WTC11 (cell line): ENCODE data around the gene FAM221B. TPM values are rescaled to one million over a fixed set of nuclear protein-coding genes. Genes with fewer than 3 reads are reported as not detected.

Experiments
- ATAC-seq: fragments of 200-7000 bp; cut with Tn5 transposase; 2 replicates; pipeline ENCODE4 v1.10.0; 2021; ENCODE audit warnings: mild to moderate bottlenecking, moderate library complexity
- CTCF ChIA-PET: fragments of 300-600 bp; sonication (Branson Sonifier 250); formaldehyde crosslinking; loops from one replicate; lab custom pipeline; 2021; ENCODE audit warnings: antibody characterized with exemption; lab: Charles Lee
- POLR2A ChIA-PET: fragments of 350-600 bp; sonication (Branson Sonifier 250); formaldehyde crosslinking; loops from one replicate; lab custom pipeline; 2021; ENCODE audit warnings: antibody characterized with exemption; lab: Charles Lee
- DNase-seq: peaks from one replicate; pipeline ENCODE4 v3.0.0; 2021; ENCODE audit warnings: low spot score
- H3K27ac Mint-ChIP-seq: 2 replicates; pipeline ENCODE4 v1.8.0; 2021; ENCODE audit warnings: mixed read lengths
- H3K27me3 Mint-ChIP-seq: 2 replicates; pipeline ENCODE4 v1.8.0; 2021; ENCODE audit warnings: low read depth, mild to moderate bottlenecking, moderate library complexity, mixed read lengths
- H3K36me3 Mint-ChIP-seq: 2 replicates; pipeline ENCODE4 v1.8.0; 2021; ENCODE audit warnings: mixed read lengths
- H3K4me1 Mint-ChIP-seq: 2 replicates; pipeline ENCODE4 v1.8.0; 2022; ENCODE audit warnings: mixed read lengths
- H3K4me3 Mint-ChIP-seq: 2 replicates; pipeline ENCODE4 v1.8.0; 2021; ENCODE audit warnings: mild to moderate bottlenecking, moderate library complexity, mixed read lengths
- H3K9me3 Mint-ChIP-seq: 2 replicates; pipeline ENCODE4 v1.8.0; 2021; ENCODE audit warnings: mixed read lengths
- AFF4 ChIP-seq: sonication (generic); formaldehyde crosslinking; IDR thresholded peaks from 2 replicates; pipeline ENCODE4 v1.8.1; 2023; ENCODE audit warnings: mild to moderate bottlenecking, missing genetic modification reagents, borderline replicate concordance
- ATF1 ChIP-seq: sonication (generic); formaldehyde crosslinking; IDR thresholded peaks from 2 replicates; pipeline ENCODE4 v1.8.1; 2023; ENCODE audit warnings: mild to moderate bottlenecking, moderate library complexity, missing genetic modification reagents
- ATF2 ChIP-seq: sonication (generic); formaldehyde crosslinking; IDR thresholded peaks from 2 replicates; pipeline ENCODE4 v1.8.1; 2022; ENCODE audit warnings: low read depth, missing genetic modification reagents, borderline replicate concordance
- CTCF ChIP-seq: fragments of 200-600 bp; IDR thresholded peaks from 2 replicates; pipeline ENCODE4 v1.8.0; 2022; ENCODE audit warnings: antibody characterized with exemption
- E2F4 ChIP-seq: sonication (generic); formaldehyde crosslinking; IDR thresholded peaks from 2 replicates; pipeline ENCODE4 v1.8.1; 2022; ENCODE audit warnings: low read depth, mild to moderate bottlenecking, moderate library complexity, missing genetic modification reagents, borderline replicate concordance
- ESRRA ChIP-seq: sonication (generic); formaldehyde crosslinking; IDR thresholded peaks from 2 replicates; pipeline ENCODE4 v1.8.1; 2022; ENCODE audit warnings: mild to moderate bottlenecking, missing genetic modification reagents, borderline replicate concordance
- IRF2 ChIP-seq: sonication (generic); formaldehyde crosslinking; IDR thresholded peaks from 2 replicates; pipeline ENCODE4 v1.8.0; 2022; ENCODE audit warnings: low read depth, missing genetic modification reagents, borderline replicate concordance
- JUN ChIP-seq: sonication (generic); formaldehyde crosslinking; IDR thresholded peaks from 2 replicates; pipeline ENCODE4 v1.8.0; 2023; ENCODE audit warnings: mild to moderate bottlenecking, missing genetic modification reagents
- MXD4 ChIP-seq: fragments of 250-450 bp; sonication (Bioruptor Pico); IDR thresholded peaks from 2 replicates; pipeline ENCODE4 v1.8.0; 2021; ENCODE audit warnings: mild to moderate bottlenecking, moderate library complexity, borderline replicate concordance
- MYBL2 ChIP-seq: sonication (generic); formaldehyde crosslinking; IDR thresholded peaks from 2 replicates; pipeline ENCODE4 v1.8.1; 2023; ENCODE audit warnings: mild to moderate bottlenecking, moderate library complexity, missing genetic modification reagents
- NFATC4 ChIP-seq: fragments of 250-450 bp; sonication (Bioruptor Pico); IDR thresholded peaks from 2 replicates; pipeline ENCODE4 v1.9.0; 2021; ENCODE audit warnings: mild to moderate bottlenecking
- RELA ChIP-seq: sonication (generic); formaldehyde crosslinking; IDR thresholded peaks from 2 replicates; pipeline ENCODE4 v1.8.1; 2022; ENCODE audit warnings: missing genetic modification reagents, mild to moderate bottlenecking, borderline replicate concordance
- RORB ChIP-seq: fragments of 250-450 bp; sonication (Bioruptor Pico); IDR thresholded peaks from 2 replicates; pipeline ENCODE4 v1.9.0; 2021; ENCODE audit warnings: mild to moderate bottlenecking
- SOX15 ChIP-seq: fragments of 250-450 bp; sonication (Bioruptor Pico); IDR thresholded peaks from 2 replicates; pipeline ENCODE4 v1.9.0; 2021; ENCODE audit warnings: mild to moderate bottlenecking
- SP1 ChIP-seq: sonication (generic); formaldehyde crosslinking; conservative IDR thresholded peaks from 2 replicates; pipeline ENCODE4 v1.8.1; 2022; ENCODE audit warnings: missing genetic modification reagents
- TEAD1 ChIP-seq: sonication (generic); formaldehyde crosslinking; IDR thresholded peaks from 2 replicates; pipeline ENCODE4 v1.8.0; 2022; ENCODE audit warnings: mild to moderate bottlenecking, missing genetic modification reagents
- TP53 ChIP-seq: sonication (generic); formaldehyde crosslinking; IDR thresholded peaks from 2 replicates; pipeline ENCODE4 v1.8.1; 2023; ENCODE audit warnings: mild to moderate bottlenecking, missing genetic modification reagents
- ZNF121 ChIP-seq: sonication (generic); formaldehyde crosslinking; IDR thresholded peaks from 2 replicates; pipeline ENCODE4 v1.8.0; 2023; ENCODE audit warnings: missing genetic modification reagents
- ZNF232 ChIP-seq: sonication (generic); formaldehyde crosslinking; IDR thresholded peaks from 2 replicates; pipeline ENCODE4 v1.8.0; 2022; ENCODE audit warnings: mild to moderate bottlenecking, missing genetic modification reagents
- ZNF425 ChIP-seq: fragments of 250-450 bp; sonication (Bioruptor Pico); conservative IDR thresholded peaks from 2 replicates; pipeline ENCODE4 v1.9.0; 2021; ENCODE audit warnings: mild to moderate bottlenecking
- ZNF512 ChIP-seq: sonication (generic); formaldehyde crosslinking; IDR thresholded peaks from 2 replicates; pipeline ENCODE4 v1.8.1; 2022; ENCODE audit warnings: missing genetic modification reagents, borderline replicate concordance
- ZSCAN18 ChIP-seq: fragments of 250-450 bp; sonication (Bioruptor Pico); IDR thresholded peaks from 2 replicates; pipeline ENCODE4 v2.1.2; 2022; ENCODE audit warnings: mild to moderate bottlenecking, moderate library complexity
- total RNA-seq: library from RNA; stranded (reverse); gene quantifications from 3 replicates; pipeline ENCODE4 v1.2.3, GENCODE V29; 2021

Gene FAM221B
- total RNA-seq, 1 experiment from 2014 or later, result 0.11 TPM

- Mint-ChIP-seq H3K9me3 (no peaks in the 10 kb centered on the region), H3K4me1 (peaks cover 5% of the 10 kb centered on the region), H3K4me3 (no peak overlapping the region), H3K27ac (no peak overlapping the region), H3K36me3 (no peaks in the 10 kb centered on the region), H3K27me3 (peaks cover 23% of the 10 kb centered on the region)
- ChIA-PET CTCF (interaction anchor here (0.7 to 4.5 kb wide), 4 partner anchors 23 to 242 kb away, joined by 3 to 23 read pairs (median 4); no protein-coding TSS in a partner anchor), POLR2A (no interaction called here)
- DNase-seq (no peak), ATAC-seq (no peak)
- TF ChIP-seq E2F4 (CRISPR knock-in tag), result no peak
- no peak for TF ChIP-seq IRF2 (CRISPR knock-in tag)
- TF ChIP-seq ATF2 (CRISPR knock-in tag), result no peak
- no peak for TF ChIP-seq RELA (CRISPR knock-in tag)
- no peak for TF ChIP-seq ZNF425 (CRISPR knock-in tag)
- TF ChIP-seq CTCF, result no peak
- no peak for TF ChIP-seq TEAD1 (CRISPR knock-in tag)
- TF ChIP-seq ESRRA (CRISPR knock-in tag), result no peak
- TF ChIP-seq ATF1 (CRISPR knock-in tag), result no peak
- no peak for TF ChIP-seq MXD4
- no peak for TF ChIP-seq SOX15 (CRISPR knock-in tag)
- no peak for TF ChIP-seq SP1
- TF ChIP-seq MYBL2 (CRISPR knock-in tag), result no peak
- TF ChIP-seq RORB (CRISPR knock-in tag), result no peak
- no peak for TF ChIP-seq ZSCAN18
Observed at GRCh38 chr9:35858458-35858857, 29.9 kb upstream of the FAM221B start.

- Mint-ChIP-seq H3K4me1 (peaks cover 5% of the 10 kb centered on the region), H3K27ac (no peak overlapping the region)
- CTCF ChIA-PET, result interaction anchor here (2.9 to 4.5 kb wide), 2 partner anchors 22 to 25 kb away, joined by 11 to 23 read pairs; no protein-coding TSS in a partner anchor
- DNase-seq (no peak), ATAC-seq (no peak)
- TF ChIP-seq ZNF121 (CRISPR knock-in tag) (no peak), JUN (no peak), AFF4 (no peak), TP53 (CRISPR knock-in tag) (no peak), ZNF512 (CRISPR knock-in tag) (no peak), NFATC4 (no peak), ZNF232 (no peak)
- TF ChIP-seq, all 79 proteins: peak for 0
- POLR2A ChIA-PET, result no interaction called here
- peaks cover 25% of the 10 kb centered on the region for H3K27me3 Mint-ChIP-seq
- H3K9me3 Mint-ChIP-seq, result no peaks in the 10 kb centered on the region
- no peak overlapping the region for H3K4me3 Mint-ChIP-seq
- no peaks in the 10 kb centered on the region for H3K36me3 Mint-ChIP-seq
Observed at GRCh38 chr9:35856882-35857281, 28.4 kb upstream of the FAM221B start.
